Duodenal mucosa (tissue), 2 donors: ENCODE results near the gene PCDHA7.

Experiments used
- H3K27ac ChIP-seq: one replicate; pipeline ENCODE4 v1.7.0; 2013; ENCODE audit warnings: low read depth, low read length
- H3K27me3 ChIP-seq, 2 donors: one replicate each; pipeline ENCODE4 v1.7.0; 2013; ENCODE audit warnings: low read length in 2 of 2, control low read depth in 1 of 2; ENCODE audit not compliant: insufficient read depth in 2 of 2, control insufficient read depth in 1 of 2
- H3K36me3 ChIP-seq, 2 donors: one replicate each; pipeline ENCODE4 v1.7.0; 2013; ENCODE audit warnings: low read length in 2 of 2, control low read depth in 1 of 2; ENCODE audit not compliant: insufficient read depth in 2 of 2, control insufficient read depth in 1 of 2
- H3K4me1 ChIP-seq, 2 donors: one replicate each; pipeline ENCODE4 v1.7.0; 2013; ENCODE audit warnings: low read length in 2 of 2, control low read depth in 1 of 2; ENCODE audit not compliant: insufficient read depth in 2 of 2, control insufficient read depth in 1 of 2
- H3K4me3 ChIP-seq, 2 donors: one replicate each; pipeline ENCODE4 v1.7.0; 2013; ENCODE audit warnings: low read length in 2 of 2, low read depth in 1 of 2
- H3K9ac ChIP-seq, 2 donors: one replicate each; pipeline ENCODE4 v1.7.0; 2013; ENCODE audit warnings: low read length in 2 of 2, low read depth in 1 of 2
- H3K9me3 ChIP-seq, 2 donors: one replicate each; pipeline ENCODE4 v1.7.0; 2013; ENCODE audit warnings: low read length in 2 of 2, control low read depth in 1 of 2; ENCODE audit not compliant: control insufficient read depth in 1 of 2

The PCDHA7 gene

DNA sequence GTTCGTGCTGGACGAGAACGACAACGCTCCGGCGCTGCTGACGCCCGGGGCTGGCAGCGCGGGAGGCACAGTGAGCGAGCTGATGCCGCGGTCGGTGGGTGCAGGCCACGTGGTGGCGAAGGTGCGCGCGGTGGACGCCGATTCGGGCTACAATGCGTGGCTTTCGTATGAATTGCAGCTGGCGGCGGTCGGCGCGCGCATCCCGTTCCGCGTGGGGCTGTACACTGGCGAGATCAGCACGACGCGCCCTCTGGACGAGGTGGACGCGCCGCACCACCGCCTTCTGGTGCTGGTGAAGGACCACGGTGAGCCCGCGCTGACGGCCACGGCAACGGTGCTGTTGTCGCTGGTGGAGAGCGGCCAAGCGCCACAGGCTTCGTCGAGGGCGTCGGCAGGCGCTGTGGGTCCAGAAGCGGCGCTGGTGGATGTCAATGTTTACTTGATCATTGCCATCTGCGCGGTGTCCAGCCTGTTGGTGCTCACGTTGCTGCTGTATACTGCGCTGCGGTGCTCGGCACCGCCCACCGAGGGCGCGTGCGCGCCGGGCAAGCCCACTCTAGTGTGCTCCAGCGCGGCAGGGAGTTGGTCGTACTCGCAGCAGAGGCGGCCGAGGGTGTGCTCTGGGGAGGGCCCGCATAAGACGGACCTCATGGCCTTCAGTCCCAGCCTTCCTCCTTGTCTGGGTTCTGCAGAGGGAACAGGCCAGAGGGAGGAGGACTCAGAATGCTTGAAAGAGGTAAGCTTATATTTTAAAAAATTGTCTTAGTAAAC lies 50.0 kb downstream of the PCDHA7 start:
- Histone ChIP-seq H3K36me3 (no peaks in the 10 kb centered on the region), H3K4me3 (no peak overlapping the region), H3K9me3 (peaks cover 16 to 30% of the 10 kb centered on the region in 2 donors), H3K27ac (no peak overlapping the region), H3K27me3 (no peaks in the 10 kb centered on the region), H3K9ac (no peak overlapping the region), H3K4me1 (no peaks in the 10 kb centered on the region)
